GM19397 (cell line): ENCODE data around the gene EYA2.

Experiments used
- ATAC-seq: cut with Tn5 transposase; IDR thresholded peaks from one replicate; pipeline ENCODE4 v1.9.1; 2021; ENCODE audit warnings: mild to moderate bottlenecking, moderate library complexity; ENCODE audit not compliant: unreplicated experiment

Gene EYA2

DNA sequence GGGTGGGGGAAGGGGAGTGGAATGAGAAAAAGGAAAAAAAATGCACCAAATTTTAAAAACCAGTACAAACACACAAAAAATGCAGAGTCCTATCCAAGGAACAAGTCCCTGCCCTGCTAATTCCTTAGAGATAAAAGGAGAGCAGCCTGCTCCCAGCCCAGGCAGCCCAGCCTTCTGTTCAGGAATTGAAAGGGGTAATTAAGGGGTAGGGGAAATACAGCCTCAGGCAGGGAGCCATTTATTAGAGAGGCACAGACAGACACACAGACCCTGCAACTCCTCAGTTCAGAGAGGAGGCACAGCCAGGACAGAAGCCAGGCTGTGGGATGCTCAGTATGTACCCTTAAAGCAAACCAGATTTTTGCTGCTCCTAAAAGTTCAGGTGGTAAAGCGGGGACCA, 137.2 kb downstream of the EYA2 start:
- no peak for ATAC-seq

DNA sequence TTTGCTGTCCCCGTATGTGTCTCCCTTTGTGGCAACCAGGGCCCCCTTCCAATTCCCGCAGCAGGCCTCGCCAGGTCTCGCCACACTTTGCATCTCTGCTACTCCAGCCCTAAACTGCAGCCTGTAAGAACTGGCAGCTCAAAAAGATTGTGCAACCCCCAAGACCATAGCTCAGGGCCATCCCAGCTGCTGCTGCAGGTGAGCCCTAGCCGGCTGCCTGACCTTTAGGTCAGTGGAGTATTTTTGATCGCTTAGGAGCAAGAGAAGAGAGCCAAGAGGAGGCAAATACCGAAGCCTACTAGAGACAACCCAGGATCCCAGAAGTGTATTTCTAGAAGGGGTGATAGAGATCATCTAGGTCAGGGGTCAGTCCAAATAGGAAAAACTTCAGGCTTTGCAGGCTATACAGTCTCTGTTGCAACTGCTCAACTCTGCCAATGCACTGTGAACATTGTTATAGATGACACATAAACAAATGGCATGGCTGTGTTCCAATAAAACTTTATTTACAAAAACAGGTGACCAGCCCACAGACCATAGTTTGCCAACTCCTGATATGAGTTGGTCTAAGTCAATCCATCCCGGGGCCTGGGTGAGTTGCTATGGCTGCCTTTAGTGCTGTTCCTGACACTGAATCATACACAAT, 138.4 kb downstream of the EYA2 start:
- no peak for ATAC-seq

DNA sequence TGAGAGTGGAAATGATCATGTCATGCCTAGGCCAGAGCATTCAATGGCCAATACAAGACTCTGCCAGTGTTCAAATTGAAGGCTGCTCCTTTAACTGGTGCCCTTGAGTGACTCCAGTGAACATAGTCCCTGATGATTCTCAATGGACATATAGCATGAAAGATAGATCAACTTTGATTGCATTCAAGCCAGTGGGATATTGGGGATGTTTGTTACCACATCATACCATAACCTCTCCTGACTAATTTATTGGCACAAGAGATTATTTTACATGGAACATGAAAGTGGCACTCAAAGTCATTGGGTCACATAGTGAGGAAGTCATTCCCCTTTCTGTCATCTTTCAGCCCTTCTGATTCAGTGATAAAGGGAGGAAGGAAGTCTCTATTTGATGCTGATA, 139.0 kb downstream of the EYA2 start:
- ATAC-seq, result no peak

DNA sequence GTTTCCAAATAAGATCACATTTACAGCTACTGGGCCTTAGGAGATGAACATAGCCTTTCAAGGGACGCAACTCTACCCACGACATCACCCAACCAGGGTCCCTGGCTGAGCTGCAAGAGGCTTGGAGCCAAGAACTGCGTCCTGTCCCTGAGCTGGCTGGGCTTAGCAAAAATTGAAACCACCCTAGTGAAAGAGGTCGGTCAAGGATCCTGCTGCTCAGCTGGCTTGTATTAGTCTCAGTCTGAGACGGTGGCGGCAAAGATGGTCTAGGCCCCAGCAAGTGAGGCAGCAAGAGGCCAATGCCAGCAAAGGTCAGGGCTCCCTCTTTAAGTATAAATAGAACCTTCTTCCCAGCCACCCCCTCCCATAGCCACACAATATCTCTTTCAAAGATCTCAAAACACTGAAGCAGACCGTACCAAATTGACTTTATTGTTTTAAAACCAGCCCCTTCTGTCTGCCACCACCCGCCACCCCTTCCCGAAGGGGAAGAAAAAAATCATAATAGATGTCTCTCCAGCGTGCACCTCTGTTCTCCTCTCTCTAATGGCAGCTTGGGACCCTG, 140.5 kb downstream of the EYA2 start:
- ATAC-seq, result no peak

DNA sequence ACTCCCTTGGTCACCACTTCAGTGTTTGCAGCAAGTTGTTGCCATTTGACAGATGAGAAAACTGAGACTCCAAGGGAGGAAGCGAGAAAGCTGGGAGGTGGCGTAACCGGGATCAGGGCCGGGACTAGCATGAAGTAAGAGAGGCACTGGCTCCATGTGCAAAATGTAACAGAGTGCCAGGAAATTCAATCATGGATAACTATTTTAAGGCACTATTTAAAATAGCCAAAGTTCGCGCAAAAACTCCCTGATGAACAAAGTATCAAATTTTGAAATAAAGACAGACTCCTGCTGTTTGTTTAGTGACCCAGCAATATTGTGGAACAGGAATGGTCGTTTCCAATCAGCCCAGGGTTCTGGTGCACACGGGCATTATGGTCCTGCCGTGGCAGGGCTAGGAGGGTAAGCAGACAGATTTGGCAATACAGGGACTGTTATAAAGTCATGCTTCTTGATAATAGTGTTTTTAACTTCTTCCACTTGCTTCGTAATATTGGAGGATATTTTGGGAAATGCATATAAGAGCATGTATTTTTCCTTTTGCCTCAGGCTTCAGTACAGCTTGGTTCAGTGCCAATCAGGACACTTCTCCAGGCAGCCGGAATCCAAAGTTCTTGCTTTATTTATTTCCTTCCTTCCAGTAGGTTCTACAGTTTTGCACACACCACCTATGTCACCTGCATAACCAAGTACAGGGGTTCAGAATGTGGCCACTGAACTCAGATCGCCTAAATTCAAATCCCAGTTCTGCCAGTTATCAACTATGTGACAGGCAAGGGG, 141.6 kb downstream of the EYA2 start:
- no peak for ATAC-seq

DNA sequence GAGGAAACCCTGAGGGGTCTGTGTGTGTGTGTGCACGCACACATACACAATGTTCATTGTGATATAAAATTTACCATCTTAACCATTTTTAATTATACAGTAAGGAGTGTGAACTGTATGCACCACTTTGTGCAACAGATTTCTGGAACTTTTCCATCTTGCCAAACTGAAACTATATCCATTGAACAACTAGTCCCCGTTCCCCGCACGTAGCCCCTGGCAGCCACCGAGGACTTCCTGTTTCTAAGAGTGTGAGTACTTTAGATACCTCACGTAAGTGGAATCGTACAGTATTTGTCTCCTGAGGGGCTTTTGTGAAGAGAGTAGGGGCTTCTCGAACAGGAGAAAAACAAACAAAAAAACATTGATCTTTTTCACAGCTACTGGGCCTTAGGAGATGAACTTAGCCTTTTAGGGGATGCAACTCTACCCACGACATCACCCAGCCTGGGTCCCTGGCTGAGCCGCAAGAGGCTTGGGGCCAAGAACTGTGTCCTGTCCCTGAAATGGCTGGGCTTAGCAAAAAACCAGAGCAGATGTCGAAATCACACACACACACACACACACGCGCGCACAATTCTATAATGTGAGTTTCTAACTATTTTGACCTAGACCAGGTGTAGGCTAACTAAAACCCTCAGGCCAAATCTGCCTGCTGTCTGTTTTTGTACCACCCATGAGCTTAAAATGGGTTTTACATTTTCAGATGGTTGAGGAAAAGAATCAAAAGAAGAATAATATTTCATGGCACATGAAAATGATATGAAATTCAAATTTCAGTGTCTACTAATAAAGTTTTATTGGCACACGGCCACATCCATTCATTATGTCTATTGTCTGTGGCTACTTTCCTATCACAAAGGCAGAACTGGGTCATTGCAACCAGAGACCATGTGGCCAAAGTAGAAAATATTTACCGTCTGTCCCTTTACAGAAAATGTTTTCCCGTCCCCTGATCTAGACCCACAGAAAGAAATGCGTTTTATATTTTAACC, 144.2 kb downstream of the EYA2 start:
- no peak for ATAC-seq

DNA sequence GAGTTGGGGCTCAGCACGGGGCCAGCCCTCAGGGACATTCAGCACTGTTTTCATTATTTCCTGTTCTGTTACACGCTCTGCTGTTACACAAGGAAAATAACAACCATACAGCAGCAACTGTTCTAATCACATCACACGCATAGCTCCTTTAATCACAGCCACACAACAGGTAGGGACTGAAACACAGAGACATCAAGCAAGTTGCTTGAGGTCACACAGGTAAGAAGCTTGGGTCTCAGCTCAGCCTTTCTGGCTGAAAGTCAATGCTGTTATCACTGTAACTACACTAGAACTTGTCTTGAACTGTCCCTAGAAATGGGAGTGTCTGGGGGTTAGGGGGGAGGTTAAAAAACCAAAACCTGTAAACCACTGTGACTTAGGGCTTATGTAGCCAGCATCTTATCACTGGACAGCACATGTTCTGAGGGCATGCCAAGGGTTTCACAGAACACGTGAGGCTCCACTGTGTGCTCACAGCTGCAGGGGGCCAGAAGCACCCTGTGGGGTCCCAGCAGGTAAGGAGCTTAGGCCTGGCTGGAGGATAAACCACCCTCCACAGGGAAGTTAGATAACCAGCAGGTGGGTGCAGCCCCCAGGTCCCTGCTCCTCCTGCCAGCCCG, 146.0 kb downstream of the EYA2 start:
- ATAC-seq, result no peak

DNA sequence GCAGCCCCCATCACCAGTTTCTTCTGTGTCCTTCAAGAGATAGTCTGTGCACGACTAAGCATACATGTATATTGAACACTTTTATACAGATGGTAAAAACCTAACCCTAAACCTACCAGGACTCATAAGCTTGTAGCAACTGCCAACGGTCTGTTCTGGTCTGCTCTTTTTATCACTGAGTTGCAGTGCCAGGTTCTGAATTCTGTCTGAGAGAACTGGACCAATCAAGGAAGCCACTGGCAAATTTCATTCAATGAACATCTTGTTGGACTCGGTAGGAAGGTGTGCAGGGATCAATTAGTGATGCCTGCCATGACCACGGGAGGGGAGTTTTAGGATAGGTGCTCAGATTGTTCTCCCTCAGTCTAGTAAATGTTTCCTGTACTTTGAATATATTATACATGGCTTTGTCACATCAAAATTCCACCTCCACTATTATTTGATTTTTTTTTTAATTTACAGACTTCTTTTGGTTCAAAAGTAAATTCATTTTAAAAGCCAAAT, 146.8 kb downstream of the EYA2 start:
- no peak for ATAC-seq

DNA sequence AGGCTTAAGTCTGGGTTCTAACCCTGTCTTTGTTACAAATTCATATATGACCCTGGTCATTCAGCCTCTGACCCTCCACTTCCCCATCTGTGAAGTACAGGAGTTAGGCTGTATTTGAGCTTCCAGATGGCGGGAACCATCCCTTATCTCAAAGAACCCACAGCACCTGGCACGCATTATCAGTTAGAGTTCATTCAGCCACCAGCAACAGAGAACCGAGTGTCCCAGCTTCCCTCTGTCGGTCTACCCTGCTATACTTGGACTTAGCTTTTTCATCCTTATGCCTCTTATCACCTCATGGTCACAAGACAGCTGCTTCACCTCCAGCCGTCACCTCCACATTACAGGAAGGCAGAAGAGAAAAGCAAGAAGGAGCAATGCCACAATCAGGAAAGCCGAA, 147.8 kb downstream of the EYA2 start:
- ATAC-seq, result no peak

DNA sequence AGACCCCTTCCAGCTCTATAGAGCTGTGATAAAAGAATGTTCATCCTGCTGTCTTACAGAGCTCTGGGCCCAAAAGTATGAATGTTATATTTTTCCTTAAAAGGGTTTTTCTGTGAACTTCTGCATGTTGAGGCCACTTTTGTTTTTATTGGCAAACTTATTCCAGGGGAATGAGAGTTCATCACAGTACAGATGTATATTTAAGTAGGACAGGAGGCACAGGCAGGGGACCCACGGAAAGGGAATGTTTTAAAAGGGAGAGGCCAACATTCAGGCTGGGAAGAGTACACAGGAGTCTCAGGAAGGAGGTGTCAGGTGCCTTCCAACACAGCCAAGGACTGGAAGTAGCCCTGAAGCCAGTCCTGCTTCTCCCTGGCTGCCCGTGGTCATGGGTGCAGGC, 148.4 kb downstream of the EYA2 start:
- no peak for ATAC-seq

DNA sequence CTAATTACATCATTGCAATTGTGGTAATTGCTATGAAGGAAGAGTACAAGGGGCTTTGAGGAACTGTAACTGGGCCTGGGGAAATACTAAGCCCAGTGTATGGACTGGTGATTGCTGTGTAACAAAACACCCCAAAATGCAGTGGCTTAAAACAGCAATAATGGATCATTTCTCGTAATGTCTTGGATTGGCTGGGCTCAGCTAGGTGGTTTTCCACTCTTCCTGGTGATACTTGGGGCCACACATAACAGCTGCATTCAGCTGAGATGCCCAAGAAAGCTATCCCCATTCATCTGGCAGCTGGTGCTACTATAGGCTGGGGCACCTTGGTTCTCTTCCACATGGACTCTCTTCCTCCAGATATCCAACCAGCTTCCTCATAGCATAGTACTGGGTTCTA, 150.3 kb downstream of the EYA2 start:
- ATAC-seq, result no peak

DNA sequence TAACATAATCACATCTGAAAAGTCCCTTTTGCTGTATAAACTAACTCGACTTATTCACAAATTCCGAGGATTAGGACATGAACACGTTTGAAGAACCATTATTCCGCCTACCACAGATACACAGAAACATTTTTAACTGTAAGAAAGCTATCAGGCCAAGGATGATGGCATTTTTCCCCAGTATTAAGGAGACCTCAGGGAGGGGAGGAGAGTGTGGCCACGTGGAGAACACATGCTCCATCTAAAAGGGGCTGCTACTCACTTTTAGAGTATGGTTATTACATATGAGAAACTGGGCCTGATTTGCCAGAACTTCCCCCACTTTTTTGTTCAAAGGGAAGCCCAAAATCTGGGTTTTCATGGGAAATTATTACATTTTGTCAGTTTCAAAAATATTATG, 153.4 kb downstream of the EYA2 start:
- ATAC-seq, result no peak

DNA sequence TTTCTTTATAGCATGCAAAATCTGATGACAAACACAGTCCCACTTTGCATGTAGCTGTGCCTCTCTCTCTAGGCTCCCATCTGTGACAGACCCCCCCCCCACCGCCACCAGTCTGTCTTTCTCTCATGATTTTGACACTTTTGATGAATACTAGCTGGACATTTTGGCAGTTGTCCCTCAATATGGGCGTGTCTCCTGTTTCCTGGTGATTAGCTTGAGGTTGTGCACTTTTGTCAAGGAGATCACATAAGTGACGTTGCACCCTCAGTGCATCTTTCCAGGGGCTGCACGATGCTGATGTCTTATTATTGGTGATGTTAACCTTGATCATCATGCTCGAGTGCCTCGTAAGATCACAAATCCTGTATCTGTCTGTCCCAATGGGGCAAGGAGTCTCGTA, 155.1 kb downstream of the EYA2 start:
- ATAC-seq, result no peak

DNA sequence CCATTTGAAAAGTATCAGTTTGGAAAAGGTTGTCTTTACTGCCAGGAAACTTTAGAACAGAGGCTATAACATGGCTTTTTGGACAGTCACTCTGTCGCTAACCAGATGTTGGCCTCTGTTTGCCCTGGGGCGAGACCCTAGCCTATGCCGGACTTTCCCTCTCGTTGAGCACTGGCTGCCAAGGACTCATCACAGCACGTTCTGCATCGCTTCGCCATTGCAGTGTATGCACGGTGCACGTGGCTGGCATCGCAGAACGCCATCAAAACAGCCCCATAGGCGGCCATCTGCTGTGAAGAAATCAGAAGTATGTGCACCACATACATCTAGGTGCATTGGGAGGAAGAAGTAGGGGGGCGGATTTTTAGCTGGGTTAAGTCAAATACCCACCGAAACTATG, 156.4 kb downstream of the EYA2 start:
- ATAC-seq, result no peak

DNA sequence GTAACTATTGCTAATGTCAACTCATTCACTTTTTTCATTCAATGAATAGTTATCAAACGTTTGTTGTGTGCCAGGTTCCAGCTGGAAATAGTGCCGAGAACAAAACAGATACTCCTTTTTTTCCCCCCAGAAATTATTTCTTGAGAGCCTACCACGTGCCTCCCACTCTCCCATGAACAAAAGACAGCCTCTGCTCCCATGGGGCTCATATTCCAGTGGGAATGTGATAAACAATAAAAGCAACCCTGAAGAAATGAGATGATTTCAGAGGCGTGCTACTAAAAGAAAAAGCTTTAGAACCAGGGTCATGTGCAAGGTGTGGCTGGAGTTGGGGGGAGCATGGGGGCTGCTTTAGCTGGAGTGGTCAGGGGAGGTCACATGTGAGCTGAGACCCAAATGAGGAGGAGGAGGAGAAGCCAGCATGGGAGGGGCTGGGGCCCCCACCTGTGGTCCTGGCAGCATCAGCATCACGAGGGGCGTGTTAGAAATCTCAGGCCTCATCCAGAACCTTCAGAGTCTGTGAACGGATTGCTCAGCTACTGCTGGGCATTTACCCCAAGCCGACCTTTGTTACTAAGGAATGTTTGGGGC, 157.4 kb downstream of the EYA2 start:
- no peak for ATAC-seq

DNA sequence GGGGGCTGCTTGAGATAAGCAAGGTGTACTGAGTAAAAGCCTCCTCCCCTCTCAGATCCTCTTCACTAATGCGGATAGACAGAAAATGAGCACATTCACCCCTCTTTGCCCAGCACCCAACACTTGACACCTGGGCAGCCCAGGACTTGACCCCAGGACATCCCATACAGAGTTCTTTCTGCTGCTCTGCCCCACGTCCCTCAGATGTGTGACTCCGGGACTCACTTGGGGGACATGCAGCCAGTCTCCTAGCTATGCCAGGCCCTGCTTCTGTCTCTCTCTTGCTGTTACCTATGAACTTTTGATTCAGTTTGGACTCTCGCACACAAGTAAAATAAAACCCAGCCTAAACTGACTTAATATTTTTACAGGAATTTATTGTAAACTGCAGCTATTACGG, 159.9 kb downstream of the EYA2 start:
- ATAC-seq, result no peak

DNA sequence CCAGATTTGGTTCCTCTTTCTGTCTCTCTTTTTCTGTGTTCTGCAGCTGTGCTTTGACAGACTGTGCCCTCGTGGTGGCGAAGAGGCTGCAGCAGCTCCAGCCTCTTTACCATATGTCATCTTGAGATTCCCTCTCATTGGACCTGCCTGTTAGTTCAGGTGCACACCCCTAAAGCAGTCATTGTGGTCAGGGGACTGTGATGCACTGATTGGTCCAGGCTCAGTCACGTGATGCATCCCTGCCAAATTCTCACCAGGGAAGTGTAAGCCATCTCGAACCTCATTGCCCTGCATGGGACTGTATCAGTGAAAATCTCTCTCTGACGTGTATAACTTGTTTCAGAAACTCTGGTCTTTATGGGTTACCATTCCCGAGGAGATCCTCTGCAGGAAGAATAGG, 160.3 kb downstream of the EYA2 start:
- no peak for ATAC-seq

DNA sequence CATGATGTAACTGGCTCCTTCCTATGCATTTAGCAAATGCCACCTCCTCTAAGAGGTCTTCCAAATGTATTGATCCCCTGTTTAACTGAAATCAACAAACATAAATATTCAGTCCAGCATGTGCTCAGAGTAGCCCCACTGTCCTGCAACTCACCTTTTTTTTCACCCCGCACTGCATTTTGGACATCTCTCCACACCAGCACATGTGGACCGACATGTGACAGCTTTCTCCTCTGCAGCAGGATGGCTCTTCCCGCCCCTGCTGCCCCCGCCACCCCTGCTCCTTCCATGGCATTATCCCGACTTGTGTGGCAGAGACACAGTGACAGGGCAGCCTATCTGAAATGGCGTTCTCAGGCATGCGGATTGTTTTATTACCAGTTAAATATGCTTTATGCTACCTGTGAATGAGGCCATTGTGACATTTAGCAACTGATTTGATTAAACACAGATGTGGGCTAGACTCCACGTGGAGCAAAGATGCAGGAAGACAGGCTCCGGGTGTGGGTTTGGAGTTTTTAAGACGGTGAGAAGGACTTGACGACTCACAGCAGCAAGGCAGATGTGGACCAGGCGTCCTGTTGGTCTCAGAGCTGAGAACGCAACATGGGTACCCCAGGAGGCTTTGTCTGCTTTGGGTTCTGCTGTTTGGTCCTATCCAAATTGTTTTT, 161.2 kb downstream of the EYA2 start:
- ATAC-seq, result no peak

DNA sequence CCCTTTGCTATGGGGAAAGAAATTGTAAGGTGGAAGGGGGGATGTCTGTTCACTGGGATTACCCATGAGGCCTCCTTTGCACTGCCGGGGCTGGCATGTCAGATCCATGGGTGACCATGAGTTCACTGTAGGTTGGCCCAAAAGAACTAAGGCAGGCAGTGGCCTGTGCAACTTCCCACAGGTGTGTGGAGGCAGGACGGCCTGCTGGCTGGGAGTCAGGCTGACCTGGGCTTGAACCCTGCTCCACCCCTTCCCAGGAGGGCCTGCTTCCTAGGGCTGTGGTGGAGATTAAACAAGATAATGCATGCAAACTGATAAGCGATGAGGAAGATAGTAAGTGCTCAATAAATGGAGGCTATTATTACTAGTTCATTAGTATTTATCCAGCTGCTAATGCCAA, 163.0 kb downstream of the EYA2 start:
- ATAC-seq, result no peak

DNA sequence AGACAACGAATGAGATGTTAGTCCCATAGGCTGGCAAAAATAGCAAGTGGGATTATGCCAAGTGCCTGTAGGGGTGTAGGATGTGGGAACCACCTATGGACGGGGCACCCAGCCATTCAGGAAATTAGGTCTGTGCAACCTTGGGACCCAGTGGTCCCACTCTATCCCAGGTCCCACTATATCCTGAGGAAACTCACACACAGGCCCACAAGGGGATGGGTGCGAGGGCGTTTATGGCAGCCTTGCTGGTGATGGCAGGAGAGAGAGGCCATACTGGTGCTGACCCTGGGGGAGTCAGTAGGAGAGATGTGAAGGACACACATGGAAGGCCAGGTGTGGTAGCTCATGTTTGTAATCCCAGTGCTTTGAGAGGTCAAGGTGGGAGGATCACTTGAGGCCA, 163.6 kb downstream of the EYA2 start:
- ATAC-seq, result no peak
